22Rv1 (cell line): ENCODE measurements around the gene KCNS3.

ENCODE experiments used
- H3K27ac ChIP-seq: fragments of 450-650 bp; 2 replicates; pipeline ENCODE4 v1.5.1; 2017
- CTCF ChIP-seq: fragments of 450-650 bp; IDR thresholded peaks from 2 replicates; pipeline ENCODE4 v1.5.1; 2017; ENCODE audit warnings: mild to moderate bottlenecking
- ZFX ChIP-seq: fragments of 450-650 bp; IDR thresholded peaks from 2 replicates; pipeline ENCODE4 v1.6.1; 2017; ENCODE audit warnings: antibody characterized with exemption, borderline replicate concordance

The KCNS3 gene

GRCh38 chr2:17971531-17972125 is 93.2 kb downstream of the KCNS3 start:
- TF ChIP-seq CTCF: no peak
- no peak for TF ChIP-seq ZFX
- H3K27ac ChIP-seq: no peak overlapping the region

- no peak for TF ChIP-seq ZFX
- TF ChIP-seq CTCF: no peak
- H3K27ac ChIP-seq: no peak overlapping the region
These were observed 94.5 kb downstream of the KCNS3 start for GRCh38 chr2:17972991-17973390.

GRCh38 chr2:17975401-17975800 is 96.9 kb downstream of the KCNS3 start:
- H3K27ac ChIP-seq: no peak overlapping the region
- TF ChIP-seq CTCF (no peak), ZFX (no peak)

GRCh38 chr2:17976871-17977746 is 98.6 kb downstream of the KCNS3 start:
- H3K27ac ChIP-seq: no peak overlapping the region
- no peak for TF ChIP-seq ZFX
- no peak for TF ChIP-seq CTCF

- TF ChIP-seq ZFX (no peak), CTCF (no peak)
- H3K27ac ChIP-seq: no peak overlapping the region
These were observed 101.2 kb downstream of the KCNS3 start for GRCh38 chr2:17979707-17980106.

- H3K27ac ChIP-seq: no peak overlapping the region
These were observed 103.5 kb downstream of the KCNS3 start for GRCh38 chr2:17981936-17982335.

More at GRCh38 chr2:17981936-17982335, 103.5 kb downstream of the KCNS3 start:
- TF ChIP-seq CTCF: no peak
- TF ChIP-seq ZFX: no peak
